T-helper 1 cell (primary cell): ENCODE measurements around the gene HSD17B3.
A peak's percentile ranks its signal among the peaks of the same experiment; 100 is the strongest.

ENCODE experiments used
- DNase-seq, 5 donors: peaks; one replicate each; pipeline ENCODE4 v3.0.0-alpha.2; 2012 to 2020

The HSD17B3 gene

DNA sequence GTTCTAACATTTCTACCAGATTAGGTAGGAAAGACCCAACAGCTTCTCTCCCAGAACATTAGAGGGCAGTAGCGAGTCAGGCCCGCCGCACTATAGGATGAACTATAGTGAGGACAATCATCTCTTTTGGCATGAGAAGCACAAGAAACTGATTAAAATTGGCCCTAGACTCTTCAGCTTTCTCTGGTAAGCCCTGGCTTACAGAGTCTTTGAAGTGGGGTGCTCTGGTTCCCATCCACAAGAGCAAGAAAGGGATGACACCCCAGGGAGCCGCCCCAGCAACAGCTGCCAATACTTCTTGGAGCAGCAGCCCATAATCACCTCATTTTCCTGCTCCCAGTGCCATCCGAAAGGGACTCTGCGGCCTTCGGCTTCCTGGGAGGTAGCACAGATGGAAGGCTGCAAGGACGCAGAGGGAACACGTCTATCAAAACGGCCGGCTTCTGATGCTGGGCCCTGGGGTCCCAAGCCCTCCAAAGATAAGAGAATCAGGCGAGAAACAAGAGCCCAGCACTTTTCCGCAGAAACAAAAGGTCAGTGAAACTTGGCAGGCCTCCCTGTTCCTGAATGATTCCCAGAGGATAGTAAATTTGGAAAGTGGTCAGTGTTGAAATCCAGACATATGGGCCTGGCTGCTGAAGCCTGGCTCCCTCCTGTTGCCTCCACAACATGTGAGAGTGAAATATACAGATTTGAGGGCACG, 69.3 kb downstream of the HSD17B3 start:
- peak in 1 of 5 donors; percentile 29 for DNase-seq

DNA sequence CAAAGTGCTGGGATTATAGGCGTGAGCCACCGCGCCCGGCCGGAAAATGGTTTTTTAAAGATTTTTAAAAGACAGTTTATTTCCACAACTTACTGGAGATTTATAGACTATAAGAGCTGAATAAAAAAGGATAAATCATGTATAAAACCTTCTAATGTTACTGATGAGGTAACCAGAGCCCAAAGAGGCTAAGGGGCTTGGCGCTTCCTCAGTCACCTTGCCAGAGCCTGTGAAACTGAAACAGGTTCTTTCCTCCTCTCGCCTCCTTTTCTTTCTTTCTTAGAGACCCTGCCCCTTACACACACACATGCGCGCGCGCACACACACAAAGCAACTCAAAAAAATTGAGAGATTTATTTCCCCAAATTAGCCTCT, 69.8 kb downstream of the HSD17B3 start:
- no peak for DNase-seq

DNA sequence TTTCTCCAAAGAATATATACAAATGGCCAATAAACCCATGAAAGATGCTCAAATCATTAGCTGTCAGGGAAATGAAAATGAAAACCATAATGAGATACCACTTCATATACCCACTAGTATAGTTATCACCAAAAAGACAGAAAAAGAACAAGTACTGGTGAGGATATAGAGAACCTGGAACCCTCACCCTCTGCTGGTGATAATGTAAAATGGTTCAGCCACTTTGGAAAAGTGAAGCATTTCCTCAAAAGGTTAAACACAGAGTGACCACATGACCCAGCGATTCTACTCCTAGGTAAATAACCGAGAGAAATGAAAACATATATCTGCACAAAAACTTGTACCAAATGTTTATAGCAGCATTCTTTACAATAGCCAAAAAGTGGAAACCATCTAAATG, 72.0 kb downstream of the HSD17B3 start:
- DNase-seq = no peak

DNA sequence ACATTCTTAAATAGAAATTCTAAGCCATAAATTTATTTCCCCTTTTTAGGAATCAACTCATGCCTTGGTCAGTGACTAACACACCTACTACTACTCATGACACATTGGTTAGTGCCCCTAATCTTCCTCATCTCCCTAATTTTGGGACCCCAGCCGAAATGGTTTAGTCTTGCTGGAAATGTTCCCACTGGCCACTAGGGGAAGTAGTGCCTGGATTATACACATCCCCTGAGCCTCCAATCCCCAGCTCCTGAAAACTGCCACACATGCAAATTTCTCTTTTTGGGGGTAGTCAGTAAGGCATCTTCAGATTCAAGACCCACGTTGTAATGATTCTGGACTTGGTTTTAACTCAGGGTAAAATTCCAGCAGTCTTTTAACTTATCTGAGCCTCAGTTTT, 79.8 kb downstream of the HSD17B3 start:
- no peak for DNase-seq

GRCh38 chr9:96219900-96220257, 82.1 kb downstream of the HSD17B3 start:
- no peak for DNase-seq

DNA sequence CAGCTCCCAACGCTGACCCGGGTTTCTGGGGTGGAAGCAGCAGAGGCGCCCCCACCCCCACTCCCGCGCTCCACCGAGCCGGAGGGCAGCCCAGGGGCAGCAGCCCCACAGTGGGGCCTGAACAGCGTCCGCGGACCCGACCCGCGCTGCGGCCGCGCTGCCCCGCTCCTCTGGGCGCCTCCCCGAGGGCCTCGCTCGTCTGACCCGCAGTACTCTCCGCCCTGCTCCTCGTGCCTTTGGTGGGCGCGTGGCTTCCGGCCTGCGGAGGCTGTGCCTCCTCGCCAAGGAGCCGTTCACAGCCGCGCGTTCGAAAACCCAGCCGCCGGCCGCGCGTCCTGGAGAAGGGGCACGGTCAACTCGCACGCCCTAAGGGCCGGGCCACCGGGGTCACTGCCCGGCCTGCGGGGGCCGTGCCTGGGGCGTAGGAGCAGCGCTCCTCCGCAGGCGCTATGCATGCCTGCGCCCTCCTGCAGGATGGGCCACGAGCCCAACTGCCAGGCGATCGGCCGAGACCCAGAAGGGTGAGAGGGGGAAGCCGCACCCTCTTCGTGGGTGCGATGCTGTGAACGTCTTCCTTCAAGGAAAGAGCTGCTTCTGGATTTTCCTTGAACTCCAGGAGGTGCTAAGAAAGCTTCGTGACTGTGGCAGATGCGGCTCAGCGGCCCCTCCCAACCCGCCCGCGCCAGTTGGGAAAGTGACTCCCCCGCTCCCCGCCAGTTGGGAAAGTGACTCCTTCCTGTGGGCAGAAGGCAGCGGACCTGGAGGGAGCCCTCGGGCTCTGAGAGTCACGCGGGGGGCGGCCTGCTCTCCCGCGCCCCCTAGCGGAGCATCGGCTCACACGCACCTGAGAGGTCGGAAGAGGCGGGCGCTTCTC, 82.7 kb downstream of the HSD17B3 start:
- DNase-seq = peak in 3 of 5 donors; percentile 11 to 29 (median 14)

DNA sequence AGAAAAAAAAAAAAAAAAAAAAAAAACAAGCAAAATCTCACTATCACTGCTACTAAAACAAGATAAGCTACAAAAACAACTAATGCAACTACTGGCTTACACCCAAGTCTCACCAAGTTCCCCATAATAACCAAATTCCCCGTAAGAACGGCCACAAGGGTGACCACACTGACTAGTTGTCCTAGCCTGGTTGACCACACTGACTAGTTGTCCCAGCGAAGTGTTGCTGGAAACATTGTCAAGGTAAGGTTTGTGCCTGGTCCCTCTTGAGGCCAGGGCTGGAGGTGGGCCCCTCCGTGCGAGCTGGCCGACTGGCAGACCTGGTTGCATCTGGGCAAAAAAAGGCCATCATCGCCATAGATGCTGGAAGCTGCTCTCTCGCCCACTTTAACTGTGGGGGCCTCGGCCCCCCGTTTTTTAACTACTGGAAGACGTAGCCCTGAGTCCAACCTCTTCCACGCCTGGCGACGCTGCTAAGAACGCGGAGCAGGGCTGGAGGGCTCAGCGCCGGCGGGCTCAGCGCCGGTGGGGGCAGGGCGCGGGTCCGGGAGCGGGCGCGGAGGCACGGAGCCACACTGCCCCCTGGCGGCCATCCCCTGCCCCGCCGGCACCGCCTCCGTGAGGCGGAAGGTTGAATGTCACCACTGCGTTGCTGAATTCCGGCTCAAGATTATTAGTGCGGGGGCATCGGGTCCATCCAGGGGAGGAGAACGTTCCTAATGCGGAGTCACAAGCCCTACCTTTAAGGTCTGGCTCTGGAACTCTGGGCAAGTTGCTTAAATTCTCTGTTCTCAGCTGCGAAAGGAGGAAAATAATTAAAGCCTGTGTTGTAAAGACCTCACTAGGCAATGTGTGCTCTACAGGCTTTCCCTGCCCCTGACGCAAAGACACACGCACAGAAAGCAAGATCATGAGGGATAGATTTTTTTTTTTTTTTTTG, 84.0 kb downstream of the HSD17B3 start:
- peak; percentile 22 to 66 (median 51) for DNase-seq

DNA sequence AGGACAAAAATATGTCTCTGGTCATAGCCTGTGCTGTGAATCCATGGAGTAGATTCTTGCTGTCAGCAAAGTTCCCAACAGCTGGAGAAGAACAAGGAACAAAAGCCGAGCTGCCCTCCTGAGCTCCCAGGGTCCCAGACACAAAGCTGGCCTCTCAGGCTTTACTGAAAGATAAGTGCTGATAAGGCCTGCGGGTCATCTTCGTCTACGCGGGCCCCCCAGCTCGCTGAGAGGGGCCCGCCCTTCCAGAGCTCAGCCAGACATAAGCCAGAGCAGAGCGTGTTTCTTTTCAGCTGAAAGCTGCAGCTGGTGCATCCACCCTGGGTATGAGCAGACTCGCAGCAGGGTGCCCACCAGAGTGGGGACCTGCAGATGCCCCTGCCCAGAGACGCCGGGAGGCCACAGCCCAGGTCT, 84.7 kb downstream of the HSD17B3 start:
- no peak for DNase-seq

DNA sequence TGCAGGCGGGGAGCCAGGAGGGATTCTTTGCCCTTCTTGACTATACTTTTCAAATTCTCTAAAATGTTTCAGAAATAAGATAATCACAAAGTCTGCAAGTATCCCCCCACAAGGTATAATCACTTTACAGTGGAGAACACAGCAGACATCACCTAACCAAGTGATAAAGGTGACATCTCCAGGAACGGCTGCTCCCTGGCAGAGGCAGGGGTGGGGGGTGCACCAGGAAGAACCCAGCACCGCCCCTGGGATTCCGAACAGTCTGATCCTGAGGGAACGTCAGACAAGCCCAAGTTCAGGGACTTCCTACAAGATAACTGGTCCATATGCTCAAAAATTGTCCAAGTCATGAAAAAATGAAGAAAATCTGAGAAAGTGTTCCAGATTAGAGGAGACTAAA, 85.4 kb downstream of the HSD17B3 start:
- no peak for DNase-seq

DNA sequence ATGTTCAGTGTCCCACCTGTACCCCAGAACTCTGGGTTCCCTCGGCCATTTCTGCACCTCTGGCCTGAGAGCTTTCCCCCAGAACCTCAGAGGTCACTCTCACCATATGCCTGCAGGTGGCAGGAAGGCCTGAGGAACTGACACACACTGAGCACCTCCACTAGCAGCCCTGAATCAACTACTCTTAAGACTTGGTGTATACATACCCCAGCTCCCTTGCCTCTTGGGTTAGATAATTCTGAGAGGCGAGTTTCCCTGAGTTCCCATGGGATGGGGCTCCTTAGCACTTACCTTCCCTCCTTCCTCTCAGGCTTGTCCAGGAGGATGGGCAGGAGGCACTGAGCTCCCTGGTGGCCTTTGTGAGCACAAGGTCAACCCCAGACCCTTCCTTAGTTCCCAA, 86.1 kb downstream of the HSD17B3 start:
- DNase-seq = no peak

GRCh38 chr9:96214635-96215034, 87.3 kb downstream of the HSD17B3 start:
- DNase-seq = no peak

- no peak for DNase-seq
Observed at GRCh38 chr9:96209407-96210271, 92.3 kb downstream of the HSD17B3 start.

- DNase-seq = no peak
Observed at GRCh38 chr9:96206156-96206751, 95.7 kb downstream of the HSD17B3 start.

GRCh38 chr9:96204853-96205252, 97.1 kb downstream of the HSD17B3 start:
- DNase-seq = no peak

GRCh38 chr9:96203867-96204501, 98.0 kb downstream of the HSD17B3 start:
- no peak for DNase-seq

- DNase-seq = no peak
Observed at GRCh38 chr9:96202971-96203780, 98.8 kb downstream of the HSD17B3 start.

DNA sequence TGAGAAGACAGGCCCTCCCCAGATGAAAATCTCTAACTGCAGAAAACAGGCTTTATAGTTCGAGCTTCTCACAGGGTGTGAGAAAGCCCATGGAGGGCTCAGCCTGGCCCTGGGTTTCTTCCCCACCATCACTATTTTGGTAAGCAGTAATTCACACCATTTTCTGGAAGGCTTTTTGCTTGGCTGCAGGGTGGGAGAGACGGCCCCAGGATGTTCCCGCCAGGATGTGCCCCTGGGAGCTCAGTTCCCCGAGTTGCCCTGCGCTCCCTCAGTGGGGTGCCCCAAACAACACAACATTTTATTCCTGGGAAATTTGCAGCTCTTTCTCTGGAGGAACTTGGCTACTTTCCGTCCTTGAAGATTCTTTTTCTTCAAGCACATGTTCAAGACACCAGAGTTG, 100.8 kb downstream of the HSD17B3 start:
- DNase-seq = no peak

- DNase-seq = no peak
Observed at GRCh38 chr9:96199006-96199405, 103.0 kb downstream of the HSD17B3 start.

- DNase-seq = no peak
Observed at GRCh38 chr9:96195541-96195940, 106.4 kb downstream of the HSD17B3 start.

DNA sequence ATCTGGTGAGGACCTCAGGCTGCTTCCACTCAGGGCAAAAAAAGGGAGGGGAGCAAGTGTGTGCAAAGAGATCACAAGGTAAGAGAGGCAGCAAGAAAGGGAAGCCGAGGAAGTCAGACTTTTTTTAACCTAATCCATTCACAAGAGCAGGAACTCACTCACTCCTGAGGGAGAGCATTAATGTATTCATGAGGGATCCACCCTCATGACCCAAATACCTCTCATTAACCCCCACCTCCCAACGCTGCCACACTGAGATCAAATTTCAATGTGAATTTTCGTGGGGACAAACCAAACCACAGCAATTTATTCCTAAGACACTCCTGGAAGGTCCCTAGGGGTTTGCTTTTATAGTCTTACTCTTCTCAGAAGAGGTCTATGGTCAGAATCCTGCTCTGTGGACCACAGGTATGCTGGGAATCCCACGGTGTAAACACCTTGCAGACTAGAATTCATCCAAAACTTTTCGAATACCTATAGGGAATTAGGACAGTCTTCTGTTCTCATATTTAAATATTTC, 108.7 kb downstream of the HSD17B3 start:
- no peak for DNase-seq
